Mammary epithelial cell (primary cell): Measurements from ENCODE around the gene ZNF382.

Experiments used
- EZH2 ChIP-seq: IDR thresholded peaks from 2 replicates; pipeline ENCODE4 v1.6.1; 2012; ENCODE audit warnings: low read length, inconsistent platforms, borderline replicate concordance
- TF ChIP-seq, protein P1 (sequence below), 2 donors: IDR thresholded peaks in 1 of 2; conservative IDR thresholded peaks in 1 of 2; 2 replicates each; pipeline ENCODE4 v1.5.1; 2011 to 2012; ENCODE audit warnings: inconsistent platforms in 2 of 2, low read length in 2 of 2, mild to moderate bottlenecking in 2 of 2, control low read depth in 1 of 2, low read depth in 1 of 2; ENCODE audit not compliant: insufficient read depth in 1 of 2; ENCODE audit errors: extremely low read depth in 1 of 2

GRCh38 chr19:36573895-36574720 lies 31.0 kb upstream of the ZNF382 start:
- TF ChIP-seq EZH2: no peak
- TF ChIP-seq, protein P1, sequence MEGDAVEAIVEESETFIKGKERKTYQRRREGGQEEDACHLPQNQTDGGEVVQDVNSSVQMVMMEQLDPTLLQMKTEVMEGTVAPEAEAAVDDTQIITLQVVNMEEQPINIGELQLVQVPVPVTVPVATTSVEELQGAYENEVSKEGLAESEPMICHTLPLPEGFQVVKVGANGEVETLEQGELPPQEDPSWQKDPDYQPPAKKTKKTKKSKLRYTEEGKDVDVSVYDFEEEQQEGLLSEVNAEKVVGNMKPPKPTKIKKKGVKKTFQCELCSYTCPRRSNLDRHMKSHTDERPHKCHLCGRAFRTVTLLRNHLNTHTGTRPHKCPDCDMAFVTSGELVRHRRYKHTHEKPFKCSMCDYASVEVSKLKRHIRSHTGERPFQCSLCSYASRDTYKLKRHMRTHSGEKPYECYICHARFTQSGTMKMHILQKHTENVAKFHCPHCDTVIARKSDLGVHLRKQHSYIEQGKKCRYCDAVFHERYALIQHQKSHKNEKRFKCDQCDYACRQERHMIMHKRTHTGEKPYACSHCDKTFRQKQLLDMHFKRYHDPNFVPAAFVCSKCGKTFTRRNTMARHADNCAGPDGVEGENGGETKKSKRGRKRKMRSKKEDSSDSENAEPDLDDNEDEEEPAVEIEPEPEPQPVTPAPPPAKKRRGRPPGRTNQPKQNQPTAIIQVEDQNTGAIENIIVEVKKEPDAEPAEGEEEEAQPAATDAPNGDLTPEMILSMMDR (conservative IDR thresholded peaks at IDR 0.05 in 1 of 2, IDR thresholded peaks at IDR 0.05 in 1 of 2; ENCODE audit: extremely low read depth in 1 of 2, insufficient read depth in 1 of 2, low read depth in 1 of 2, low read length in 2 of 2): no peak
